Stimulated activated CD4-positive, alpha-beta T cell treated with anti-CD3 and anti-CD28 coated beads, Interleukin-15, amount 100 ng/mL, for 48 hours (primary cell): ENCODE data around the gene COL17A1.

Experiments
- DNase-seq, 2 donors: peaks; one replicate each; pipeline ENCODE4 v3.0.0-alpha.2; 2020; ENCODE audit warnings: low read depth in 2 of 2

The COL17A1 gene

DNA sequence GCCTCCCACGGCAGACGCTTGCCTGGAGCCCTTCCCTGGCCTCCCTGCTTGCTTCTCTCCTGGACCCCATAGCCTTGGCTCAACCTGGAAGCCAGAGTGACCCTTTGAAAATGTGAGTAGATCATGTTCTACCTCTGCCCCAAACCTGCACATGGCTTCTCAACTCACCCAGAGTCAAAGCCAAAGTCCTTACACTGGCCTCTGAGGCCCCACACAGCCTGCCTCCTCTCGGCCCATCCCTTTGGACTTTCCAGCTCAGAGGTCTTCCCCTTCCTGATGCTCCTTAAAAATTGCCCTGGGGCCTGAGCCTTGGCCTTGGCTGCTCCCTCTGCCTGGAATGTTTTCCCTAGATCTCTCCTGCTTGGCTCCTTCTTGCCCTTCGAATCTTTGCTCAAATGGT is 32.5 kb downstream of the COL17A1 start:
- no peak for DNase-seq

DNA sequence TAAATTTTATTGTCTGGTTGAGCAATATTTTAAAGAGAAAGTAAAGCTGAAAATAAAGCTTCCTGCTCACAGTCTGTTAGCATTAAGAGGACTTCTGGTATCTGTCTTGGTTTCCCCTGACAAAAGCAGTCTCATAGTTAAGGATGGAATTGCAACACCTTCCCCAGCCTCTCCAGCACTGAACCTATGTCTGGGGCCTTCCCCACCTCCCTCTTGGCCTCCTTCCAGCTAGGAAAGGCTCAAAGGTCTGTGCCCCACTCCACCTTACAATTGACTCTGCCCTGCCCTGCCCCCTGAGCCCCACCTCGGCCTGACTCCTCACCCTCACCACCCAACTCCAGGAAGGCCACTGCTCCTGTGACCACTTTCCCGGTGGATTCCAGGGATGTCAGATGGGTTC is 33.2 kb downstream of the COL17A1 start:
- no peak for DNase-seq

DNA sequence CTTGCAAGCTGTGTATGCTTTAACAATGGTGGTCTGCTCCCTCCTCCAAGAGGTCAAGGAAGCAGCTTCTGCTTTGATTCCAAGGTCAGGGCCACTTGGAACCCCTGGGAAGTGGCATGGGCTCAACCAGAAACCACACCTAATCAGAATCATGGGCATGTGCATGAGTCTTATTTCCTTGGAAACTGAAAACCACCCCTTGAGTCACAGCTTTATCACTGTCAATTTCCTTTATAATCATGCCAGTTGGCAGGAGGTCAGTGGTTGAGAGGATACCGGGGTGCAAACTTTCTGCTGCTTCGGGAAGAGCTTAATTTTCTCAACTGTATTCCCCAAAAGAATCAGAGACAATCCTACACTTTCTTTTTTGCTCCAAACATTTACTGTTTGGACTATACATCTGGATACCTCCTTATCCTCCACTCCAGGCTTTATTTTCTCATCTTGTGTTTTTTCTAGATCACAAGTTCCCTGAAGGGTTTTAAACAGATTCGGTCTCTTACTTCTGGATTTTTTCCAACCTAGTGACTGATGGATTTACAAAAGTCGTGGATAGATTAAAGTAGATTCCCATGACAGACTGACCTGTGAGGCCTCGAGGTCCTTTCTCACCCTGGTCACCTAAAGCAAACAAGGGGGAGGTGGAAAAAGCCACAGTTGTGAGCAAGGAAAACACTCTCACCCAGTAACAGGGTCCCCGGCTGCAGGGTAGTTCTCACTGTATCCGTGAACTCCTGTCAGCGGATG is 36.0 kb downstream of the COL17A1 start:
- DNase-seq, result no peak

DNA sequence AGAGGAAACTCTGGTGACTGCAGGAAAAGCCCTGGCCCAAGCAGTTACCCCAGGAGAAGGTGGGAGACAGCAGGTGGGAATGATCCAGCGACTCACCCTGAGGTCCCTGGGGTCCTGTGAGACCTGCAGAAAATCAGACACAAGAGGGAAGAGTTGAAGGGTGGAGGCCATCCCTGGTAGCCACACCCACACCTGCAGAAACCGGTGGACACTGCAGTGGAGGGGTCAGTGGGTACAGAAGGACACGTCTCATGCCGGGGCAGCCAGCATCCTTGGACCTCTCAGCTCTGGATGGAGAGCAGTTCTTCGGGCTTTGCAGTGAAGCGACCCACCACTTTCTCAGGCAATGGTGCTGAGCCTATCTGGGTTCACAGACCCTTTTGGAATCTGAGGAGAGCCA is 39.0 kb downstream of the COL17A1 start:
- DNase-seq, result no peak

DNA sequence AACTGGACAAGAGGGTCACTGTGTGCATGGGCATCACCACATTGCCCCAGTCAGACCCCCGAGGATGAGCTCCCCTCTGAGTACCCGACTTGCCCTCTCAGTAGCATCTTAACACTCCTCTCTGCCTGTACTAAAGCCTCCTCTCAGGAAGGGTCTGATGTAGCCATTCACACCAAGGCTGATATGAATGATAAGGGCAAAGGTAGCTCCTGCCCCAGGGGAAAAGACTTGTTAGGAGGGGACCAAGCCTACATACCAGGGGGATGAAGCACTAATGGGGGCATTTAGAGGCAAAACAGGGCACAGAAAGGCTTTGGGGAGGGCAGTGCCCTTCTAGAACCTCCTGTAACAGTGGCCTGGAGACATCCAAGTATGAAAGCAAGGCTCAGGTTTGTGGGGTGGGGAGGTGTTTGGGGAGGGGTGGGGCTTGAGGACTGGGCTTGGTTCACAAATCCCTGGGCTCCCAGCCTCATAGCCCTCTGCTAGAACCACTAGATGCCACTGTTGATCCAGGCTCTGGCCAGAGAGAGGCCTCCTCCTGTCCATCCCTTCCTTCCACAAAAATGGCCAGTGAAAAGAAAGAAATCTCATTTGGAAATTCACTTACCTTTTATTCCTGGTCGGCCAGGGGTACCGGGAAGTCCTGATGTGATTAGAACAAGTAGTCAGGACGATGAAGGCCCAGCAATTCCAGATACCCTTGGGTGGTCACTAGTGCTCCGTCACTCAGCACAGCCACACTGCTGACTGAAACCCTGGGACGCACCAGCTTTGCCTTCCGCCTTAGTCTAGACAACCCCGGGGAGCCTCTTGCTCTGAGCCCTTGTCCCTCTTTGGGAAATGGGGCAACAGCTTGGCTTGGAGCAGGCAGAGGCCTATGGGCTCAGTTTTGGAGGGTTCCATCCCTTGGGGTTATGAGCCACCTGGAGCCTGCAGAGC is 40.3 kb downstream of the COL17A1 start:
- no peak for DNase-seq

DNA sequence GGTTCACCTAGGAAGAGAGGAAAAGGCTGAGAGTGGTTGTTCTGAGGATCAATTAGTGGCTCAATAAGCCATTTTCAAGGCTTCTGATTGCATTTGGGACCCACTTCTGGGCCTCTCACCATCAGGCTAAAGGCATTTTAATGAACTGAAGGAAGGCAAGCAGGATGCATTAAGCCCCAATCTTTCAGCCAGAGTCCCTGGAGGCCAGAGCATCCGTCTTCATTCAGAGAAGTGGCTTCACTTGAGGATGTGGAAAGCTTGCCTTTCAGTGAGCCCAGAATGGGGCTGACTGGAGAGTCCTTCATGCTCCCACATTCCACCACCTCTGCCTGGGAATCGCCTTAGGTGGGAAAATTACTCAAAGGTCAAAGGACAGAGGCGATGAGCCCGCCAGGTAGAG is 41.8 kb downstream of the COL17A1 start:
- DNase-seq, result no peak

DNA sequence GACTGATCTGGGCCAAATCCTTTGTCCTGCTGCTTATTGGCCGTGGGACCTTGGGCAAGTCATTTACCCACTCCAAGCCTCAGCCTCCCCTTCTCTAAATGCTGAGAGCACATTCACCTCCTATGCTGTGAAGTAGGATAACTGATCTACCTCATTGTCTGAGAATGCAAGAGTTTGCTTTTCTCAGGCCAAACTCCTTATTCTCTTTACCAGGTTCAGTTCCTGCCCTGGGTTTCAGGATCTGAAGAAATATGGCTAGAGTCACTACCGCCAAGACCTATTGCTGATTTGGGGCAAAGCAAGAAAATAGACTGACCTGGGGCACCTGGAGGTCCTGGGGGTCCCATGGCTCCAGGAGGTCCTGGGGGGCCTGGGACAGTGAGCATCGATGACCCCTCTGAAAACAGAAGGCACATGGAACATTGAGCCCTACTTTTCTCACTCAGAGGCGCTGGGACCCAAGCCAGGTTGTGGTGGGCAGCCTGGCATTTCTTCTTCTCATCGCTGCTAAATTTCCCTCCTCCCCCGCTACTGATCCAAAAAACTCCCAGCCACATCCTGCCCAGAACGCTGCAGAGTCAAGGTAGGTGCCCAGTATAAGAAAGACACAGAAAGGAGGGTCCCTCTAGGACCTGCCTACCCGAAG is 42.4 kb downstream of the COL17A1 start:
- DNase-seq, result no peak

DNA sequence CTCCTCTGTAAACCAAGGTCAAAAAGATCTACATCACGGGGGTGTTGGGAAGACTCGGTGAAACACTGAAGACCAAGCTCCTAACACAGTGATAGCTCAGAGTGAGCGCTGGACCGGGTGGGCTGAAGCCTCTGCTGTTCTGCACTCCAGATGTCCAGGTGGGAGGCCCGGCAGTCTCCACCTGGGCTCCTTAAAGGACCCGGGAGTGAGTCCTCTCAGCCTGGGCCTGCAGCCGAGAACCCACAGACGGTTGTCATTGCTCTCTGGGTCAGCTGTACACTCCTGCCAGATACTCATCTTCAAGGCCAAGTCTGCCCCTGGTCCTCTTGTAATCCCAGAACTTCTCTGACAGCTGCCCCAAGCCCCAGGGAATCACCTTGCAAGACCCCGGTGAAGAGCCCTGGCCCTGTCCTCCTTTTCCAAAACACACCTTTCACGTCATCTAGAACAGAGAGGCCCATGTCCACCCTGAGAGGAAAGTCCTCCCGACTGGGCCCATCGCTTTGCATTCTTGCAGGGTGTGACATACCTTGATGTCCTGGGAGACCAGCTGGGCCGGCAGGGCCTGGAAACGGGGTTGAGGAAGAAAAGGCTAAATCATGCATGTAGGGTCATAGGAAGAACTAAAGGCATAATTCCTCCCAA is 43.7 kb downstream of the COL17A1 start:
- no peak for DNase-seq

DNA sequence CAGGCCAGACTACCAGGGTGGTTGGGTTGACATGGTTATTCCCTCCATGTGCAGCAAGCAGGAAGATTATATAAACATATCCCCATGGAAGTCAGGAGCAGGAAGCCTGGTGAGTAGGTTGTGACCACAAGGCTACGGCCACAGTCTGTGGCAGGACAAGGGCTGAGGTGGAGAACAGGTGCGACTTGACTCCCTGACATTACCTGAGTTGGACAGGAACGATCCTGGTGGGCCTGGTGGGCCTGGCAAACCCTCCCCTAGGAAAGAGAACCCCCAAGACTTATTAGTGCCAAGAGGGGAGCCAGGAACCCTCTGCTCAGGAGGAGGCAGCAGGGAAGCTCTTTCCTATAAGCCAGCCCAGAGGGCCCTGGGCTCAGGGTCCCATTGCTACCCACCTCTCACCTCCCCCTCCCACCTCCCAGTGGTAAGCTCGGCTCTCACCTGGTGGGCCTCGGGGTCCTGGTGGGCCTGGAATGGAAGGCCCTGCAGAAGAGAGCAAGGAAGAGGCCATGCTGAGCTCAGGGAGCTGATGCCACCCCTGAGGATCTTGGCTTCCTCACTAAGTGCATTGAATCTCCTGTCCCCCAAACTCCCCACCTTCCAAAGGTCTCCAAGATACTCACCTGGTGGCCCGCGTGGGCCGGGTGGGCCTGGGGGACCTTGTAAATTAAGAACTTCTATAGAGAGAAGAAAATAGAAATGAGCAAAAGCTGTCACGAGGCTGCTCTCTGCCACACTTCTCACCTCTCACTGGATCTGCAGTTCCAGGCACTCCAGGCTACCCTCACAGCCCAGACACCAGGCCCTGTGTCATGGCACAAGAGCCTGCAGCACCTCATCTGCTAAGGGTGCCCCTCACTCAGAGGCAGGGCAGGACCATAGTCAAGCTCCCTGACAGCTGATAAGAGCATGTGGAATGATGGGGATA is 44.6 kb downstream of the COL17A1 start:
- DNase-seq, result no peak

DNA sequence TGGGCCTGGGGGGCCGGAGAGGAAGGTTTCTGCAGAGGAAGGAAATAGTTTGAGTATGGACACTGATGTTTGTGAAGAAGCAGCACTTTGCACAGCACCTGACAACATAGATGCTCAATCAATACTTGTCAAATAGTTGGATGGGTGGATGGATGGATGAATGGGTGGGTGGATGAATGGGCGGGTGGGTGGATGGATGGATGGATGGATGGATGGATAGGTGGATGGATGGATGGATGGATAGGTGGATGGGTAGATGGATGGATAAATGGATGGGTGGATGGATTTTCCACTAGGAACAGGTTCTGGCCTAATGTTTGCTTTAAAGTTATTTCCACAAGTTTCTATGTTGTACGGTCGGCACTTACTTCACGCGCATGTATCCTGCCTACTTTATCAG is 45.3 kb downstream of the COL17A1 start:
- DNase-seq, result no peak

DNA sequence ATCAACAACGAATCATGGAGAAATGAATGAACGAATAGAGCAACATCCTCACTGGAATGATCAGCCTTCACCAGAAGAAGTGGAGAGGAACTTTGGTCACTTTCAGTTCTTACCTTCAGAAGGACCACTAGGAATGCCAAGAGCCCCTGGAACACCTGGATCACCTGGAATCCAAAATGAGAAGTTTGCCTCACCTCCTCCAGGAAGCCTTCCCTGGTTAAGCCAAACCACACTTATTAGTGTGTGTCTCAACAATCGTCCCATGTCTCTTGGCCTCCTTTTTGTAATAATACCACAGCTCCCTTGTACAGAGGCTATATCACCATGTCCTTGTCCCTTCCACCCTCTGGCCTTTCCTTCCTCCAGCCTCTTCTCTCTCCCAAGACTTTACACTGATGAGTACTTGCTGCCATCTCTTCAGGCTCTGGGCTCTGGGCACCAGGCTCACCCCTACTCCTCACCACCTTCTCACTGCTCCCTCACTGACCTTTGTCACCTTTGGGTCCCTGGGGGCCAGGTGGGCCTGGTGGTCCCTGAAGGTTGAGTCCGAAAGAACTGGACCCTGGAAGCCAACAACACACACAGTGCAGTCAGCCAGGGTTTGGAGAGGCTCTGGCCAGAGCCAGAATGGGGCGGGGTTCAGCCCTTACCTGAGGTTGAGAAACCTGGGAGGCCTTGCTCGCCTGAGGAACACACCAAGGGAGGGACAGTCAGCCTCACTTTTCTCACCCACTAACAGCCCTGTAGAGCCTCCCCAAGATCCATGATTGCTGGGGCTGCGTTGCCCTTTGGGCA is 46.5 kb downstream of the COL17A1 start:
- DNase-seq, result no peak

DNA sequence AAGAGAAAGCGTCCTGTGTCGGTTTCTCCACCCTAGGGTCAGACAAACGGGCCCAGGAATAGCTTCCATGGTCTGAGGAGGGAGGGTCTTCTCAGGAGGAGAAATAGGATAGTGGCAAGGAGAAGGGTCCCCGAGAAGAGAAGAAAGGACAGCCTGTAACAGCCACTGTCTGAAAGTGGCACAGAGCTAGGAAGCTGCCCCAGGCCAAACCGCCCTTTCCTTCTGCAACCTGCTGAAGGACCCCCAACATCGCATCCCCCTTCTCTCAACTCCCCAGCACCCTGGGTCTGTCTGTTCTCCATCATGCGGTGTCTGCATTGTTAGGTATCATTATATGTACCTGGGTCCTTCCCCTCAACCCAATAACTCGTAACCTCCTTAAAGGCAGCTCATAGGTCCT is 47.1 kb downstream of the COL17A1 start:
- no peak for DNase-seq

DNA sequence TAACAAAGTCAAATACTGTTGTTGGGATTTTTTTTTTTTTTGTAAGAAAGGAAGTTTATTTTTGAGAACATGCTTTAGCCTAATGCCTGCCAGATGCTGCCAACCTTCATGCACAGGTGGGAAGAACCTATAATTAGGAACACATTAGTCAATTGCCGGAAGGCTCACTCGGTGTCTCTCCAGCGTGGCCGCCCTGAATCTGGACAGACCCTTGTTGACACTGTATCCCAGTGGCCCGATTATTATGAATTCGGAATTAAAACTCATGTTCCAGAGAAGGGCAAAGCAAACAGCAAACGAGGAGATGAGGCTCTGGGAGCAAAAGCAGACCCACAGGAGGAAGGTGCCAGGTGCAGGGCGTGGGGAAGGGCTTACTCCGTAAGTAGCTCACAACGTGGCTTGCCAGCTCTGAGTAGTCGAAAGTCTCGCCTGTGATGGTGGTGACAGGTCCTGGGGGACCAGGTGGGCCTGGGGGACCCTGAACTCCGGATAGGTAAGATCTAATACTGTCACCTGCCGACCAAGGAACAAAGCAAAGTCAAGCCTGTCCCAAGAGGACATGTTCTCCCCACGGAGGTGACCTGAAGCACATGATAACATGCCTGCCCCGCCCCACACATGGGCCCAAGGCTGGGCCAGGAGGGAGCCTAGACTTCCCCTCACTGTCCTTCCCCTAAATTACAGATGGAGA is 48.3 kb downstream of the COL17A1 start:
- no peak for DNase-seq

DNA sequence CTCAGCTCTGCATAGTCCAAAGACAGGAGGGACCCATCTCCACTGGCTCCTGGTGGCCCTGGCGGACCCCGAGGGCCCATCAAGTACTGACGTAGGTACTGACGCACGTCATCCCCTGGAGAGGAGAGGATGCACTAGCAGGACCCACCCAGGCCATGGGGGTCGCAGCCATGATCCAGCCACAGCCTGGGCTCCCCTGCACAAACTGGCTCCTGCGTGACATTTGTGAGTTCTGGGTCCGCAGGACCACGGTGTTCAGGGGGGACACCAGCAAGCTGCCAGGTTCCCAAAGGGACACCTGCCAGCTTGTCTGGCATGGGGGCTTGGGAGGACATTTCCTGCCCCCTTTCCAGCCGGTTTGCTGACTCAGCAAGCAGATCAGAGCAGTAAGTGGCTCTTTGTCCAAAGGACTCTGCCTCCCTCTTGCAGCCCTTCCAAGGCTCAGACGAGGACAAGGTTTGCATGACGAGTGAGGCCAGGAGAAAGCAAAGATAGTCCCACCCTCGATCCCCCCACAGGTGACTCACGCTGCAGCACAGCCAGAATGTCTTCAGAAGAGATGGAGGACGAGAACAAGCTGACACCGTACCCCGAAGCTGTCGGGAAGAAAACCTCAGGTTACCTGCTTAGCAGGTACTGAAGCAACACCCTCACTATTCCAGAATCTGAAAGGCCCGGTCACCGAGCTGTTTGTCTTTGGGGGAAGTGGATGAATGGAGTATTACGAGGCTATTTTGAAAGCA is 49.0 kb downstream of the COL17A1 start:
- no peak for DNase-seq

DNA sequence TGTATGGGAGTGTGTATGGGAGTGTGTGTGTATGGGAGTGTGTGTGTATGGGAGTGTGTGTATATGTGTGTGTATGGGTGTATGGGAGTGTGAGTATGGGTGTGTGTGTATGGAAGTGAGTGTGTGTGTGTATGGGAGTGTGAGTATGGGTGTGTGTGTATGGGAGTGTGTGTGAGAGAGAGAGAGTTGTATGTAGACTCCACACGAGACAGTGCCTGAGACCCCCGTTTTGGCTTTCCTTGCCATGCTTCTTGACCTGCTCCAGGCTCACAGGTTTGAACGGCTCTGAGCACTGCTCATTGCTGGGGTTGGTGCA is 49.7 kb downstream of the COL17A1 start:
- DNase-seq, result no peak

DNA sequence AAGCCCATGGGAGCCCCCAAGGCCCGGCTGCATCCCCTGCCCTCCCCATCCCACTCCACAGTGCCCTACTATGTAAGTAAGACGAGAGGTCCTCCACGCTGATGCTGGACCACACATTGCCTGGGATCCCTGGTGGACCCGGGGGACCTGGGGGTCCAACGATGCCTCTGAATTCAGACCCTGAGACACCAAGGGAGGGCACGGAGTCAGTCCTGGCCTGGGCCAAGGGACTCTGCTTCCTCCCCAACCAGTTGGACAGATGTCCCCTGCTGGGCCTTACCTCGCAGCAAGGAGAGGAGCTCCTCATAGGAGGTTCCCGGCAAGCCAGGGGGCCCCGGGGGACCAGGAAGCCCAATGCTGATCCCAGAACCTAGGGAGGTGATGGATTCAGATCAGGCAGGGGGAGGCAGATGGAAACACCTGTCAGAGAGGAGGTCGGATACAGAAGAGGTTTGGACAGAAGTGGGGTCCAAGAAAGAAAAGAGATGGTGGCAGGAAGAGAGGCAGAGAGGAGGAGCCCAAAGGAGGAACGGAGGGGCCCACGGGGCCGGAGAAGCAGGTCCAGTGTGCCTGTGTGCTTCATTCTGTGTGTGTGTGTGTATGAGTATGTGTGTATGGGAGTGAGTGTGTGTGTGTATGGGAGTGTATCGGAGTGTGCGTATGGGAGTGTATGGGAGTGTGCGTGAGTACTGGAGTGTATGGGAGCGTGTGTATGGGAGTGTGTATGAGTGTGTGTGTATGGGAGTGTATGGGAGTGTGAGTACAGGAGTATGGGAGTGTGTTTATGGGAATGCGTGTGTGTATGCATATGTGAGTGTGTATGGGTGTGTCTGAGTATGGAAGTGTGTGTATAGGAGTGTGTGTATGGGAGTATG is 50.2 kb downstream of the COL17A1 start:
- DNase-seq, result no peak

DNA sequence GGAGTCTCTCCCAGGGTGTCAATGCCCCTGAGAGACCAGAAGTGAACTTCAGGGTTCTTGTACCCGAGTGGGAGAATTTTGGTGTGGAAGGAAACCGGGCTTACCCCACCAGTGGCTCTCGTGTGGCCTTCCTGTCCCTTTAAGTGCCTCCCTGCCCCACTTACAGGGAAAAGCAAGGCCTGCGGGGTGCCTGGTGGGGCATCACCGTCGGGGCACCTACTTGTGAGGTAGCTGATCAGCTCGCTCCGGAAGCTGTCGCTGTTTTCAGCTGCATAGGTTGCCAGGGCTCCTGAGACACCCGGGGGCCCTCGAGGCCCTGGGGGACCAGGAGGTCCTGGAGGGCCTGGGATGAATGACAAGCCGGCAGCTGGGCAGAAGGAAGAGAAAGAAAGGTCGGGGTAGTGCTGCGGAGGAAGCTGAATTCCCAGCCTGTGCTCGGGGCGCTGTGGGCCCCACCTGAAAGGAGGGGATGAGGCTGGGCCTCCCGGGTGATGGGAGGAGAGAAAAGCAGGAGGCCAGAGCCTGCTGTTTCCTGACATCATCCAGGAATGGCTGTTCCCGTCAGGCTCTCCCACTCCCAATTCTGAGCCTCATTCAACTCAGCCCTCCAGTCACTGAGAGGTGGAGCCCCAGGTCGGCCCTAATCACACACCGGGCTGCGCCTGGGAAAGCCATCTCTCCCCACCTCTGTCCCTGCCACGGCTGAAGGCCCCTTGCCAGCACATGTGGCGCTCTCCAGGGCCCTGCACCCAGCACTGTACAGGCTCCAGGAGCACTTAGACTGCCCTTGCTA is 51.1 kb downstream of the COL17A1 start:
- DNase-seq, result no peak
